MM.1S (cell line): Measurements from ENCODE around the gene NCAN.

Experiments
- CTCF ChIP-seq: fragments of 300-600 bp; sonication (generic); IDR thresholded peaks from 2 replicates; pipeline ENCODE4 v1.5.1; 2016; ENCODE audit warnings: antibody characterized with exemption, low read length, mixed read lengths
- EZH2 ChIP-seq: fragments of 300-600 bp; sonication (generic); optimal IDR thresholded peaks from 2 replicates; pipeline ENCODE3; 2017; ENCODE audit warnings: low read depth, mild to moderate bottlenecking, antibody characterized with exemption, low read length, mixed read lengths
- EZH2phosphoT487 ChIP-seq: fragments of 300-600 bp; sonication (generic); IDR thresholded peaks from 2 replicates; pipeline ENCODE4 v1.6.1; 2018; ENCODE audit warnings: antibody characterized with exemption, low read length

- TF ChIP-seq EZH2phosphoT487 (no peak), CTCF (no peak), EZH2 (no peak)
Observed at GRCh38 chr19:19209372-19209771, 2.4 kb upstream of the NCAN start.
